Choroid plexus epithelial cell (primary cell): ENCODE data around the gene TMEM233.

Source experiments
- DNase-seq: peaks from one replicate; pipeline ENCODE4 v3.0.0-alpha.2; 2010; ENCODE audit warnings: low read depth
- H3K4me3 ChIP-seq: 2 replicates; pipeline ENCODE4 v1.5.1; 2011; ENCODE audit warnings: low read depth, mild to moderate bottlenecking, control low read depth, low read length, moderate library complexity
- TF ChIP-seq, protein P1 (sequence below): conservative IDR thresholded peaks from 2 replicates; pipeline ENCODE4 v1.5.1; 2011; ENCODE audit warnings: low read depth, mild to moderate bottlenecking, control low read depth, inconsistent platforms, low read length, moderate library complexity

The TMEM233 gene

DNA sequence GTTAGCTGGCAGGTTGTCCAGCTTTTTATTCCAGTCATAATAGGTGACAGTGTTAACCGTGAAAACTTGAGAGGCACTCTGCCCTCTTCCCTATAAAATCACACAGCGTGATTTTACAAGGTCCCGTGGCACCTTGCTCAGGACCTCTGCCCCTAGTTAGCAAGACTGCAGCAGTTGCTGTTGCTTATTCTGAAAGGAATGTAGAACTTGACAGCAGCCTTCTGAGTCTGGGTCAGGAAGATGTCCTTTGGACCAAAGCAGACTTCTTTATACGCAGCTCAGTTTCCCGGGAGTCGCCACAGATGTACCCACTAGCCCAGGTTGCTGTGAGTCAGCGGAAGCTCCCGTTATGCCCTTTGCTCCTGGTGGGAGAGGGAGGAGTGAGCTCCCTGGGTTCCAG, 87.5 kb downstream of the TMEM233 start:
- TF ChIP-seq, protein P1, sequence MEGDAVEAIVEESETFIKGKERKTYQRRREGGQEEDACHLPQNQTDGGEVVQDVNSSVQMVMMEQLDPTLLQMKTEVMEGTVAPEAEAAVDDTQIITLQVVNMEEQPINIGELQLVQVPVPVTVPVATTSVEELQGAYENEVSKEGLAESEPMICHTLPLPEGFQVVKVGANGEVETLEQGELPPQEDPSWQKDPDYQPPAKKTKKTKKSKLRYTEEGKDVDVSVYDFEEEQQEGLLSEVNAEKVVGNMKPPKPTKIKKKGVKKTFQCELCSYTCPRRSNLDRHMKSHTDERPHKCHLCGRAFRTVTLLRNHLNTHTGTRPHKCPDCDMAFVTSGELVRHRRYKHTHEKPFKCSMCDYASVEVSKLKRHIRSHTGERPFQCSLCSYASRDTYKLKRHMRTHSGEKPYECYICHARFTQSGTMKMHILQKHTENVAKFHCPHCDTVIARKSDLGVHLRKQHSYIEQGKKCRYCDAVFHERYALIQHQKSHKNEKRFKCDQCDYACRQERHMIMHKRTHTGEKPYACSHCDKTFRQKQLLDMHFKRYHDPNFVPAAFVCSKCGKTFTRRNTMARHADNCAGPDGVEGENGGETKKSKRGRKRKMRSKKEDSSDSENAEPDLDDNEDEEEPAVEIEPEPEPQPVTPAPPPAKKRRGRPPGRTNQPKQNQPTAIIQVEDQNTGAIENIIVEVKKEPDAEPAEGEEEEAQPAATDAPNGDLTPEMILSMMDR, result no peak
- no peak for DNase-seq

DNA sequence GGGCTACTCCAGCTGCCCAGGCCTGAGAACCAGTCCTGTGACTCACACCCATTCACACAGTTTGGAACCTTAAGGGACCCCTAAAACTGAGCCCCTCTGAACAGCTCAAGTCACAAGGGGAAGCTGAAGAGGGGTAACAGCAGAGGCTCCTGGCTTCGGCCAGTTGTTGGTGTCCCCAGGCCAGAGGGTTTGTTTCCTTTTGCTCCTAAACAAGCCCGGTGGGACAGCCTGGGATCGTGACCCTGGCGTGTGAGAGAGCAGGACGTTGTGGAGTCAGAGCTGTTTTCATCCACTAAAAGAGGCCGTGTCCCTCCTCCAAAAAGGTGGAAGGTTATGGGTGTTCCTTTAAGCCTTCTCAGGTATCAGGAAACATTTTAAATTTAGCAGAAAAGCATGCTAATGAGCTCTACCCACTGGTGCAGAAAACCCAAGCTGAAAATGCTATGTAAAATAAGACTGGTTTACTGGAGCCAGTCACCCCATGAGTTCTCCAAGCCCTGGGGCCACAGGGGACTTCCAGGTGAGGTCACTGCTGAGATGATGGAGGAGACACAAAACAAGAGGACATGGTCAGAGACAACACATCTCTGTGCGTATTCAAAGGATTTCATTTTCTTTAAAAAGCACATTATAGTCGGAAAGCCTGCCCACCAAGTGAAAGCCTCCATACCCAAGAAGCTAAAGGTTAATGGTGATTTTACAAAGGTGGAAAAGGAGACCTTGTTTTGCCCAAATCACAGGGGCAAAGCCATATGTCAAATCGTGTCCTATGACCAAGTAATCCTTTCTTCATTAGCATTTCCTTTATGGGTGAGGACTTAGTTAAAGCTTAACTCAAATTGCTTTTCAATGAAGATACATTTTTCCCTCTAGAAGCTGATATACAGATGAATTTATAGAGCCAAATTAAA, 88.4 kb downstream of the TMEM233 start:
- H3K4me3 ChIP-seq, result no peak overlapping the region
- DNase-seq, result no peak
- TF ChIP-seq, protein P1, result no peak

More for the DNA sequence above, 87.5 kb downstream of the TMEM233 start:
- no peak overlapping the region for H3K4me3 ChIP-seq

DNA sequence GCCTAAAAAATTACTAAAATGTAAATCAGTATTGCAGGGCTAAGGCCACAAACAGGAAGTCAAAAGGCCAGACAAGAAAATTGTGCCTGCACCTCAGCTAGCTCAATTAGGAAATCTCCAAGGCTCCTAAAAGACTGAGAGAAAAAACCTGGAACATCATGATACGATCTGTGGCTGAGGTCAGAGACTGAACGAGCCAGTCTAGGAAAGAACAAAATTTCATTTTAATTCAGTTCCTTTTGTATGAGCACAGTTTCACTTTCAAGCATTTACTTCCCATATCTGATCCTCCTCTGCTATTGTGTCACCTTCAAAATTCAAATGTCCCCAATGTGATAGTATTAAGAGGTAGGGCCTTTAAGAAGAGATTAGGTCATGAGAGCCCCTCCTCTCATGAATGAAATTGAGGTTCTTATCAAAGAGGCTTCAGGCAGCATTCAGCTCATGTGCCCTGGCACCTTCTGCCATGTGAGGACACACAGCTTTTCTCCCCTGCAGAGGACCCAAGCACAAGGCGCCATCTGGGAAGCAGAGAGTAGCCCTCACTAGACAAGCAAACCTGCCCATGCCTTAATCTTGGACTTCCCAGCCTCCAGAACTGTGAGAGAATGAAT, 89.2 kb downstream of the TMEM233 start:
- TF ChIP-seq, protein P1, result no peak
- DNase-seq, result no peak
- H3K4me3 ChIP-seq, result no peak overlapping the region

DNA sequence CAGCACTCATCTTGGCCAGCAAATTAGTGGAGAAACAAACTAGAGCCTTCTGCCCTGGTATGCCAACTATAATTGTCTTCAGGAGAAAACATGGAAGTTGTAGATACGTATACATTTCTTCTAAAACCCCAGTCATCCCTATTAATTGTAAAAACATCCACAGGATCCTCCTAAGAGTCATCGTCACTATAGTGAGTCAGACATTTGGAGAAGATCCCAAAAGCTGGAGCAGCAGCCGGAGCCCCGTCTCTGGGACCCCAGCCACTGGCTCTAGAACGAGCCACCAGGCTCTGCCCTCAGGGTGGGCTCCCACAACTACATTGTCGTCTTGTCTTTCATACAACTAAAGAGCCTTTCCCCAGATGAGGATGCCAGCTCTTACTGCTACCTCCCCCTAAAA, 89.8 kb downstream of the TMEM233 start:
- H3K4me3 ChIP-seq, result no peak overlapping the region
- DNase-seq, result no peak
- TF ChIP-seq, protein P1, result no peak

DNA sequence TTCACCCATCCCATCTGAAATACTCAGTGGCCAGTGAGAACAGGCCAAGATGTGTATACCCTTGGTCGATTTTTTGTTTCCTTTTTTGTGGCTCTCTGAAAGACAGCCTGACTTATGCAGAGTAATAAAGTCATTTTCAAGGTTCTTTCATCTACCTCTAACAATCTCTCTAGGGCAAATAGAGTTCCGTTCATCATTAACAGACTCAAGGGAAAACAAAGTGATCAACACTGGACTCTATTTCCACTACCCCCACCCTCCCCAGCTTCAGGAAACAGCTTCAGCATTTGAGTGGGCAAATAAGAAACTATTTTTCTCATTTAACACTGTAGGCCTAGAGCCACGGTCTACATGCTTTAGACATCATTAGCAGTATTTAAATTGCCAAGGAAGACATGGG, 90.2 kb downstream of the TMEM233 start:
- DNase-seq, result no peak
- no peak overlapping the region for H3K4me3 ChIP-seq
- TF ChIP-seq, protein P1, result no peak

DNA sequence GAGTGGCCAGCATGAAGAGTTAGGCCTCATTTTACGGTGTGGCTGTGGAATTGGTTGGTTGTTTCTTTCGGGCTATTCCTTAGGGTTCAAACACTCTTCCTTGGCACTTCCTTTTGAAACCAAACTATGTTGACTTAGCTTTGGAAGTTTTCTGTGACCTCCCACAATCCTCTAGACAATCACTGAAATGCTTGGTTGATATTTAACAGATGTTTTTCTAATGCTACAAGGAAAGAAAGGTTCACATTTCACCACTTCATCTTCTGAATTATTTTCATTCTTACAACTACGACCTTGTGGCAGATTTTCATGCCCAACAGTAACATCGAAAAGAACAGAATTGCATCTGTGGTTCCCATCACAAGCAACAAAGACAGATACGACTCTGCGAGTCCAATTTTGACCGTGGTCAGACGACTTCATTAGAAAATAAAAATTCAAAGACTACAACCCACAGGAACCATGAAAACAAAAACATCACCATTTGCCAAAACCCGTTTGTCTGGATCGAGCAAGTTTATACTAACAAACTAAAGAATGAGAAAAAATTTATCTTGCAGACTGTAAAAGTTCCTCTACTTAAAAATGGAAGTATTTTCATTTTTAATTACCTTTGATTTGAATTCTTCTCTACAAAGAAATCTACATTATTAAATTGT, 91.3 kb downstream of the TMEM233 start:
- H3K4me3 ChIP-seq, result no peak overlapping the region
- peak; percentile 16 for DNase-seq
- TF ChIP-seq, protein P1, result no peak
